ENCODE results near the gene CD34.

Gene CD34

GRCh38 chr1:207898836-207899235 is 12.1 kb downstream of the CD34 start:
- H3K9me3 Mint-ChIP-seq = no peaks in the 10 kb centered on the region
- no peak overlapping the region for H3K4me3 Mint-ChIP-seq
- DNase-seq (no peak), ATAC-seq (replicated peaks) (no peak)
- H3K27ac Mint-ChIP-seq = no peak overlapping the region
- H3K4me1 Mint-ChIP-seq = peaks cover 0 to 21% of the 10 kb centered on the region in 2 donors
- H3K36me3 Mint-ChIP-seq = no peaks in the 10 kb centered on the region
- no peaks in the 10 kb centered on the region for H3K27me3 Mint-ChIP-seq

GRCh38 chr1:207898260-207898659 is 12.7 kb downstream of the CD34 start:
- DNase-seq = no peak
- H3K4me3 Mint-ChIP-seq = no peak overlapping the region
- H3K27ac Mint-ChIP-seq = no peak overlapping the region
- no peak for ATAC-seq (replicated peaks)
- peaks cover 3 to 27% of the 10 kb centered on the region in 2 donors for H3K4me1 Mint-ChIP-seq
- H3K36me3 Mint-ChIP-seq = no peaks in the 10 kb centered on the region
- H3K27me3 Mint-ChIP-seq = no peaks in the 10 kb centered on the region
- H3K9me3 Mint-ChIP-seq = peaks cover 0 to 2% of the 10 kb centered on the region in 2 donors

GRCh38 chr1:207897188-207897587 is 13.7 kb downstream of the CD34 start:
- no peaks in the 10 kb centered on the region for H3K27me3 Mint-ChIP-seq
- peaks cover 0 to 2% of the 10 kb centered on the region in 2 donors for H3K9me3 Mint-ChIP-seq
- H3K4me3 Mint-ChIP-seq = no peak overlapping the region
- ATAC-seq (replicated peaks) (no peak), DNase-seq (no peak)
- H3K36me3 Mint-ChIP-seq = no peaks in the 10 kb centered on the region
- no peak overlapping the region for H3K27ac Mint-ChIP-seq
- H3K4me1 Mint-ChIP-seq = peaks cover 3 to 19% of the 10 kb centered on the region in 2 donors

GRCh38 chr1:207896547-207896946 is 14.4 kb downstream of the CD34 start:
- Mint-ChIP-seq H3K4me3 (no peak overlapping the region), H3K27ac (no peak overlapping the region), H3K9me3 (peaks cover 0 to 2% of the 10 kb centered on the region in 2 donors), H3K4me1 (peaks cover 3 to 19% of the 10 kb centered on the region in 2 donors), H3K36me3 (no peaks in the 10 kb centered on the region), H3K27me3 (no peaks in the 10 kb centered on the region)
- ATAC-seq (replicated peaks) (no peak), DNase-seq (no peak)

- no peak overlapping the region for H3K4me3 Mint-ChIP-seq
- DNase-seq = no peak
- ATAC-seq (replicated peaks) = no peak
- H3K27ac Mint-ChIP-seq = no peak overlapping the region
- no peaks in the 10 kb centered on the region for H3K36me3 Mint-ChIP-seq
- peaks cover 6 to 34% of the 10 kb centered on the region in 2 donors for H3K4me1 Mint-ChIP-seq
- no peaks in the 10 kb centered on the region for H3K27me3 Mint-ChIP-seq
- H3K9me3 Mint-ChIP-seq = peaks cover 0 to 2% of the 10 kb centered on the region in 2 donors
Observed at GRCh38 chr1:207894704-207895103, 16.2 kb downstream of the CD34 start.

- Mint-ChIP-seq H3K27me3 (no peaks in the 10 kb centered on the region), H3K4me1 (peaks cover 8 to 40% of the 10 kb centered on the region in 2 donors), H3K36me3 (no peaks in the 10 kb centered on the region), H3K9me3 (peaks cover 0 to 2% of the 10 kb centered on the region in 2 donors), H3K4me3 (no peak overlapping the region), H3K27ac (no peak overlapping the region)
- DNase-seq (no peak), ATAC-seq (replicated peaks) (peak; percentile 49 to 62)
Observed at GRCh38 chr1:207893737-207894582, 17.0 kb downstream of the CD34 start.

GRCh38 chr1:207892764-207893163 is 18.2 kb downstream of the CD34 start:
- Mint-ChIP-seq H3K36me3 (no peaks in the 10 kb centered on the region), H3K4me1 (peaks cover 8 to 40% of the 10 kb centered on the region in 2 donors)

GRCh38 chr1:207891148-207891547 is 19.8 kb downstream of the CD34 start:
- H3K4me3 Mint-ChIP-seq = no peak overlapping the region
- H3K4me1 Mint-ChIP-seq = peaks cover 10 to 40% of the 10 kb centered on the region in 2 donors
- no peak for DNase-seq
- ATAC-seq (replicated peaks) = no peak
- H3K36me3 Mint-ChIP-seq = no peaks in the 10 kb centered on the region
- peaks cover 0 to 2% of the 10 kb centered on the region in 2 donors for H3K9me3 Mint-ChIP-seq
- no peak overlapping the region for H3K27ac Mint-ChIP-seq
- peaks cover 0 to 11% of the 10 kb centered on the region in 2 donors for H3K27me3 Mint-ChIP-seq

More at GRCh38 chr1:207892764-207893163, 18.2 kb downstream of the CD34 start:
- Mint-ChIP-seq H3K4me3 (no peak overlapping the region), H3K27ac (no peak overlapping the region), H3K9me3 (peaks cover 0 to 2% of the 10 kb centered on the region in 2 donors), H3K27me3 (no peaks in the 10 kb centered on the region)
- ATAC-seq (replicated peaks) (no peak), DNase-seq (no peak)

- no peak for DNase-seq
- H3K4me1 Mint-ChIP-seq = peaks cover 13 to 41% of the 10 kb centered on the region in 2 donors
Observed at GRCh38 chr1:207890136-207890738, 20.7 kb downstream of the CD34 start.

GRCh38 chr1:207888652-207889051 is 22.3 kb downstream of the CD34 start:
- no peak for ATAC-seq (replicated peaks)
- peaks cover 0 to 11% of the 10 kb centered on the region in 2 donors for H3K27me3 Mint-ChIP-seq

More at GRCh38 chr1:207890136-207890738, 20.7 kb downstream of the CD34 start:
- H3K36me3 Mint-ChIP-seq = no peaks in the 10 kb centered on the region
- H3K4me3 Mint-ChIP-seq = no peak overlapping the region
- no peak overlapping the region for H3K27ac Mint-ChIP-seq
- H3K27me3 Mint-ChIP-seq = peaks cover 0 to 11% of the 10 kb centered on the region in 2 donors
- H3K9me3 Mint-ChIP-seq = peaks cover 0 to 2% of the 10 kb centered on the region in 2 donors
- peak; percentile 39 to 60 for ATAC-seq (replicated peaks)

GRCh38 chr1:207887542-207888201 is 23.3 kb downstream of the CD34 start:
- H3K27me3 Mint-ChIP-seq = peaks cover 0 to 11% of the 10 kb centered on the region in 2 donors
- H3K4me3 Mint-ChIP-seq = no peak overlapping the region
- no peak for ATAC-seq (replicated peaks)
- H3K9me3 Mint-ChIP-seq = no peaks in the 10 kb centered on the region
- no peaks in the 10 kb centered on the region for H3K36me3 Mint-ChIP-seq
- peaks cover 24 to 46% of the 10 kb centered on the region in 2 donors for H3K4me1 Mint-ChIP-seq
- H3K27ac Mint-ChIP-seq = no peak overlapping the region
- no peak for DNase-seq

More at GRCh38 chr1:207888652-207889051, 22.3 kb downstream of the CD34 start:
- peaks cover 0 to under 1% of the 10 kb centered on the region in 2 donors for H3K9me3 Mint-ChIP-seq
- peaks cover 19 to 40% of the 10 kb centered on the region in 2 donors for H3K4me1 Mint-ChIP-seq
- no peaks in the 10 kb centered on the region for H3K36me3 Mint-ChIP-seq
- H3K4me3 Mint-ChIP-seq = no peak overlapping the region
- H3K27ac Mint-ChIP-seq = no peak overlapping the region
- DNase-seq = no peak

GRCh38 chr1:207886227-207886626 is 24.7 kb downstream of the CD34 start:
- H3K27me3 Mint-ChIP-seq = peaks cover 0 to 11% of the 10 kb centered on the region in 2 donors
- H3K27ac Mint-ChIP-seq = no peak overlapping the region
- DNase-seq = no peak
- H3K4me1 Mint-ChIP-seq = peaks cover 27 to 50% of the 10 kb centered on the region in 2 donors
- no peak for ATAC-seq (replicated peaks)
- no peak overlapping the region for H3K4me3 Mint-ChIP-seq
- H3K9me3 Mint-ChIP-seq = no peaks in the 10 kb centered on the region
- no peaks in the 10 kb centered on the region for H3K36me3 Mint-ChIP-seq

GRCh38 chr1:207885129-207886032 is 25.5 kb downstream of the CD34 start:
- Mint-ChIP-seq H3K27me3 (peaks cover 0 to 11% of the 10 kb centered on the region in 2 donors), H3K4me1 (peaks cover 27 to 42% of the 10 kb centered on the region in 2 donors), H3K27ac (no peak overlapping the region), H3K9me3 (no peaks in the 10 kb centered on the region), H3K4me3 (no peak overlapping the region), H3K36me3 (no peaks in the 10 kb centered on the region)
- peak; percentile 87 to 88 for ATAC-seq (replicated peaks)
- DNase-seq = peak; percentile 41
